Uterus (tissue), 2 donors: ENCODE measurements around the gene FUT2.

Source experiments
- POLR2A ChIP-seq, 2 donors: fragments of 450-650 bp; IDR thresholded peaks; one replicate each; pipeline ENCODE4 v1.6.1; 2016; ENCODE audit warnings: antibody characterized with exemption in 2 of 2, mild to moderate bottlenecking in 1 of 2, moderate library complexity in 1 of 2
- TF ChIP-seq, protein P1 (sequence below), 4 experiments: fragments of 200-600 bp in 2 of 4; fragments of 450-650 bp in 2 of 4; sonication (generic) in 2 of 4; IDR thresholded peaks; one replicate each; pipeline ENCODE4 v1.5.1; 2016 to 2019; ENCODE audit warnings: antibody characterized with exemption in 4 of 4, mild to moderate bottlenecking in 2 of 4, moderate library complexity in 1 of 4

DNA sequence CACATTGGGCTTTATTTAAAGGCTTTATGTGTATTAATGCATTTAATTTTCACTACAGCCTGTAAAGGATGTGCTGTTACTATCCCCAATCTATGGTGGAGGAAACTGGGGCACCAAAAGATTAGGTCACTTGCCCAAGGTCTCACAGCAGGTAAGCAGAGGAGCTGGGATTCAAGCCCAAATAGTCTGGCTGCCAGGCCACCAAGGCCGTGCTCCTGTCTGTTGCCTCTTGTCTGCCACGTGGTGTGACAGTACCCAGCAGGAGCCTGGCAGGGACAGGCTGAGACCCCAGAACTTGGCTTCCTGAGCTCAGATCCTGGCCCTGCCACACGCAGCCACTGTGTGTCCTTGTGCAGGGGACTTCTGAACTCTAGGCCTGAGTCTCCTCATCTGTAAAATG is 27.4 kb upstream of the FUT2 start:
- TF ChIP-seq, protein P1, sequence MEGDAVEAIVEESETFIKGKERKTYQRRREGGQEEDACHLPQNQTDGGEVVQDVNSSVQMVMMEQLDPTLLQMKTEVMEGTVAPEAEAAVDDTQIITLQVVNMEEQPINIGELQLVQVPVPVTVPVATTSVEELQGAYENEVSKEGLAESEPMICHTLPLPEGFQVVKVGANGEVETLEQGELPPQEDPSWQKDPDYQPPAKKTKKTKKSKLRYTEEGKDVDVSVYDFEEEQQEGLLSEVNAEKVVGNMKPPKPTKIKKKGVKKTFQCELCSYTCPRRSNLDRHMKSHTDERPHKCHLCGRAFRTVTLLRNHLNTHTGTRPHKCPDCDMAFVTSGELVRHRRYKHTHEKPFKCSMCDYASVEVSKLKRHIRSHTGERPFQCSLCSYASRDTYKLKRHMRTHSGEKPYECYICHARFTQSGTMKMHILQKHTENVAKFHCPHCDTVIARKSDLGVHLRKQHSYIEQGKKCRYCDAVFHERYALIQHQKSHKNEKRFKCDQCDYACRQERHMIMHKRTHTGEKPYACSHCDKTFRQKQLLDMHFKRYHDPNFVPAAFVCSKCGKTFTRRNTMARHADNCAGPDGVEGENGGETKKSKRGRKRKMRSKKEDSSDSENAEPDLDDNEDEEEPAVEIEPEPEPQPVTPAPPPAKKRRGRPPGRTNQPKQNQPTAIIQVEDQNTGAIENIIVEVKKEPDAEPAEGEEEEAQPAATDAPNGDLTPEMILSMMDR (IDR thresholded peaks at IDR 0.05): no peak
- TF ChIP-seq POLR2A (IDR thresholded peaks at IDR 0.05): no peak
